GM23338 (cell line): ENCODE data around the gene DNAAF5.

ENCODE experiments used
- CREB1 ChIP-seq: fragments of 250-450 bp; sonication (Bioruptor Pico); IDR thresholded peaks from 2 replicates; pipeline ENCODE4 v1.5.0; 2020; ENCODE audit warnings: low read depth, mild to moderate bottlenecking, moderate library complexity
- EZH2 ChIP-seq: fragments of 200-600 bp; sonication (generic); IDR thresholded peaks from one replicate; pipeline ENCODE4 v1.8.0; 2017; ENCODE audit warnings: antibody characterized with exemption, mild to moderate bottlenecking, low read depth; ENCODE audit not compliant: unreplicated experiment
- EZH2phosphoT487 ChIP-seq: fragments of 200-600 bp; sonication (generic); IDR thresholded peaks from one replicate; pipeline ENCODE4 v1.8.1; 2018; ENCODE audit warnings: antibody characterized with exemption; ENCODE audit not compliant: unreplicated experiment
- JUNB ChIP-seq: IDR thresholded peaks from one replicate; pipeline ENCODE4 v1.6.1; 2016; ENCODE audit warnings: antibody characterized with exemption; ENCODE audit not compliant: unreplicated experiment
- NANOG ChIP-seq: IDR thresholded peaks from 2 replicates; pipeline ENCODE4 v1.6.1; 2016; ENCODE audit warnings: antibody characterized with exemption, borderline replicate concordance
- POLR2AphosphoS5 ChIP-seq: IDR thresholded peaks from 2 replicates; pipeline ENCODE4 v1.6.1; 2016; ENCODE audit warnings: antibody characterized with exemption, low read depth
- STAT1 ChIP-seq: IDR thresholded peaks from one replicate; pipeline ENCODE4 v1.6.1; 2016; ENCODE audit warnings: antibody characterized with exemption; ENCODE audit not compliant: unreplicated experiment
- ZNF114 ChIP-seq: fragments of 250-450 bp; sonication (Bioruptor Pico); IDR thresholded peaks from 2 replicates; pipeline ENCODE4 v1.5.0; 2020; ENCODE audit warnings: mild to moderate bottlenecking, moderate library complexity
- ZNF331 ChIP-seq: fragments of 250-450 bp; sonication (Bioruptor Pico); IDR thresholded peaks from 2 replicates; pipeline ENCODE4 v1.5.0; 2020; ENCODE audit warnings: low read depth, mild to moderate bottlenecking, moderate library complexity
- TF ChIP-seq, protein P1 (sequence below), 2 experiments: fragments of 200-600 bp in 1 of 2; sonication (generic) in 1 of 2; conservative IDR thresholded peaks; 2 replicates each; pipeline versions ENCODE4 v1.5.1 to v1.6.1; 2016 to 2017; ENCODE audit warnings: antibody characterized with exemption in 2 of 2, low read depth in 2 of 2, mild to moderate bottlenecking in 2 of 2, moderate library complexity in 1 of 2
- TF ChIP-seq, protein P2 (sequence below): IDR thresholded peaks from 2 replicates; pipeline ENCODE4 v1.6.1; 2016; ENCODE audit warnings: antibody characterized with exemption
- TF ChIP-seq, protein P3 (sequence below): IDR thresholded peaks from one replicate; pipeline ENCODE4 v1.6.1; 2018; ENCODE audit warnings: antibody characterized with exemption; ENCODE audit not compliant: unreplicated experiment
- TF ChIP-seq, protein P4 (sequence below): fragments of 250-450 bp; sonication (Bioruptor Pico); IDR thresholded peaks from 2 replicates; pipeline ENCODE4 v1.5.0; 2020; ENCODE audit warnings: mild to moderate bottlenecking, moderate library complexity

DNA sequence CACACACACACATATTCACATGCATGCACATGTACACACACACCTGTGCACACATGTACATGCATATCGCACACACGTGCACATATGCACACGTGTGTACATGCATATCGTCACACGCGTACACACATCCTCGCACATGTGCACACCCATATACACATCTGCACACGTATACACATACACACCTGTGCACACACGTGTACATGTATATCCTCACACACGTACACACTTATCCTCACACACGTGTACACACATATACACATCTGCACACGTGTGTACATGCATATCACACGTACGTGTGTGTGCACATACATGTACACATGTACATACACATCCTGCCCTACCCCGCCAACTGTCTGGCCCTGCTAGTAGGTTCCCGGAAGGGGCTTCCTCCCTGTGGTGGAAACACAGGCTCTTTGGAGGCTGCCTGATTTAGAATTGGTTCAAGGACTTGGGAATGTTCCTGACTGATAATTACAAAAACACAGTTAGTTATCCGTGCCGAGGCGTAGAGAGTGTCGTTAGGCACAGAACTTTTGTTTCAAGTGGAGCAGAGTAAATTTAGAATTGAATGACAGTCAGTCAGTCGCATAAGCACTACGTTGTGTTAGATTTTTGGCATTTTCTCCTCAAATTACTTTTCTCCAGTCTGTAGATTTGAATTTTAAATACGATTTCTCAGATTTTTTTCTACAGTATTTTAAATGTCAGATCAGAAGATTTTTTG lies 19.1 kb downstream of the DNAAF5 start:
- TF ChIP-seq, protein P1, sequence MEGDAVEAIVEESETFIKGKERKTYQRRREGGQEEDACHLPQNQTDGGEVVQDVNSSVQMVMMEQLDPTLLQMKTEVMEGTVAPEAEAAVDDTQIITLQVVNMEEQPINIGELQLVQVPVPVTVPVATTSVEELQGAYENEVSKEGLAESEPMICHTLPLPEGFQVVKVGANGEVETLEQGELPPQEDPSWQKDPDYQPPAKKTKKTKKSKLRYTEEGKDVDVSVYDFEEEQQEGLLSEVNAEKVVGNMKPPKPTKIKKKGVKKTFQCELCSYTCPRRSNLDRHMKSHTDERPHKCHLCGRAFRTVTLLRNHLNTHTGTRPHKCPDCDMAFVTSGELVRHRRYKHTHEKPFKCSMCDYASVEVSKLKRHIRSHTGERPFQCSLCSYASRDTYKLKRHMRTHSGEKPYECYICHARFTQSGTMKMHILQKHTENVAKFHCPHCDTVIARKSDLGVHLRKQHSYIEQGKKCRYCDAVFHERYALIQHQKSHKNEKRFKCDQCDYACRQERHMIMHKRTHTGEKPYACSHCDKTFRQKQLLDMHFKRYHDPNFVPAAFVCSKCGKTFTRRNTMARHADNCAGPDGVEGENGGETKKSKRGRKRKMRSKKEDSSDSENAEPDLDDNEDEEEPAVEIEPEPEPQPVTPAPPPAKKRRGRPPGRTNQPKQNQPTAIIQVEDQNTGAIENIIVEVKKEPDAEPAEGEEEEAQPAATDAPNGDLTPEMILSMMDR (conservative IDR thresholded peaks at IDR 0.05; ENCODE audit: low read depth in 2 of 2): no peak
- no peak for TF ChIP-seq EZH2phosphoT487
- TF ChIP-seq POLR2AphosphoS5: no peak
- no peak for TF ChIP-seq CREB1 (CRISPR knock-in tag)
- TF ChIP-seq JUNB: no peak
- TF ChIP-seq, protein P2, sequence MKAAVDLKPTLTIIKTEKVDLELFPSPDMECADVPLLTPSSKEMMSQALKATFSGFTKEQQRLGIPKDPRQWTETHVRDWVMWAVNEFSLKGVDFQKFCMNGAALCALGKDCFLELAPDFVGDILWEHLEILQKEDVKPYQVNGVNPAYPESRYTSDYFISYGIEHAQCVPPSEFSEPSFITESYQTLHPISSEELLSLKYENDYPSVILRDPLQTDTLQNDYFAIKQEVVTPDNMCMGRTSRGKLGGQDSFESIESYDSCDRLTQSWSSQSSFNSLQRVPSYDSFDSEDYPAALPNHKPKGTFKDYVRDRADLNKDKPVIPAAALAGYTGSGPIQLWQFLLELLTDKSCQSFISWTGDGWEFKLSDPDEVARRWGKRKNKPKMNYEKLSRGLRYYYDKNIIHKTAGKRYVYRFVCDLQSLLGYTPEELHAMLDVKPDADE: no peak
- TF ChIP-seq EZH2: no peak
- TF ChIP-seq, protein P3, sequence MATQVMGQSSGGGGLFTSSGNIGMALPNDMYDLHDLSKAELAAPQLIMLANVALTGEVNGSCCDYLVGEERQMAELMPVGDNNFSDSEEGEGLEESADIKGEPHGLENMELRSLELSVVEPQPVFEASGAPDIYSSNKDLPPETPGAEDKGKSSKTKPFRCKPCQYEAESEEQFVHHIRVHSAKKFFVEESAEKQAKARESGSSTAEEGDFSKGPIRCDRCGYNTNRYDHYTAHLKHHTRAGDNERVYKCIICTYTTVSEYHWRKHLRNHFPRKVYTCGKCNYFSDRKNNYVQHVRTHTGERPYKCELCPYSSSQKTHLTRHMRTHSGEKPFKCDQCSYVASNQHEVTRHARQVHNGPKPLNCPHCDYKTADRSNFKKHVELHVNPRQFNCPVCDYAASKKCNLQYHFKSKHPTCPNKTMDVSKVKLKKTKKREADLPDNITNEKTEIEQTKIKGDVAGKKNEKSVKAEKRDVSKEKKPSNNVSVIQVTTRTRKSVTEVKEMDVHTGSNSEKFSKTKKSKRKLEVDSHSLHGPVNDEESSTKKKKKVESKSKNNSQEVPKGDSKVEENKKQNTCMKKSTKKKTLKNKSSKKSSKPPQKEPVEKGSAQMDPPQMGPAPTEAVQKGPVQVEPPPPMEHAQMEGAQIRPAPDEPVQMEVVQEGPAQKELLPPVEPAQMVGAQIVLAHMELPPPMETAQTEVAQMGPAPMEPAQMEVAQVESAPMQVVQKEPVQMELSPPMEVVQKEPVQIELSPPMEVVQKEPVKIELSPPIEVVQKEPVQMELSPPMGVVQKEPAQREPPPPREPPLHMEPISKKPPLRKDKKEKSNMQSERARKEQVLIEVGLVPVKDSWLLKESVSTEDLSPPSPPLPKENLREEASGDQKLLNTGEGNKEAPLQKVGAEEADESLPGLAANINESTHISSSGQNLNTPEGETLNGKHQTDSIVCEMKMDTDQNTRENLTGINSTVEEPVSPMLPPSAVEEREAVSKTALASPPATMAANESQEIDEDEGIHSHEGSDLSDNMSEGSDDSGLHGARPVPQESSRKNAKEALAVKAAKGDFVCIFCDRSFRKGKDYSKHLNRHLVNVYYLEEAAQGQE: no peak
- TF ChIP-seq STAT1: no peak
- TF ChIP-seq ZNF331 (CRISPR knock-in tag): no peak
- TF ChIP-seq ZNF114: no peak
- TF ChIP-seq NANOG: no peak
- TF ChIP-seq, protein P4, sequence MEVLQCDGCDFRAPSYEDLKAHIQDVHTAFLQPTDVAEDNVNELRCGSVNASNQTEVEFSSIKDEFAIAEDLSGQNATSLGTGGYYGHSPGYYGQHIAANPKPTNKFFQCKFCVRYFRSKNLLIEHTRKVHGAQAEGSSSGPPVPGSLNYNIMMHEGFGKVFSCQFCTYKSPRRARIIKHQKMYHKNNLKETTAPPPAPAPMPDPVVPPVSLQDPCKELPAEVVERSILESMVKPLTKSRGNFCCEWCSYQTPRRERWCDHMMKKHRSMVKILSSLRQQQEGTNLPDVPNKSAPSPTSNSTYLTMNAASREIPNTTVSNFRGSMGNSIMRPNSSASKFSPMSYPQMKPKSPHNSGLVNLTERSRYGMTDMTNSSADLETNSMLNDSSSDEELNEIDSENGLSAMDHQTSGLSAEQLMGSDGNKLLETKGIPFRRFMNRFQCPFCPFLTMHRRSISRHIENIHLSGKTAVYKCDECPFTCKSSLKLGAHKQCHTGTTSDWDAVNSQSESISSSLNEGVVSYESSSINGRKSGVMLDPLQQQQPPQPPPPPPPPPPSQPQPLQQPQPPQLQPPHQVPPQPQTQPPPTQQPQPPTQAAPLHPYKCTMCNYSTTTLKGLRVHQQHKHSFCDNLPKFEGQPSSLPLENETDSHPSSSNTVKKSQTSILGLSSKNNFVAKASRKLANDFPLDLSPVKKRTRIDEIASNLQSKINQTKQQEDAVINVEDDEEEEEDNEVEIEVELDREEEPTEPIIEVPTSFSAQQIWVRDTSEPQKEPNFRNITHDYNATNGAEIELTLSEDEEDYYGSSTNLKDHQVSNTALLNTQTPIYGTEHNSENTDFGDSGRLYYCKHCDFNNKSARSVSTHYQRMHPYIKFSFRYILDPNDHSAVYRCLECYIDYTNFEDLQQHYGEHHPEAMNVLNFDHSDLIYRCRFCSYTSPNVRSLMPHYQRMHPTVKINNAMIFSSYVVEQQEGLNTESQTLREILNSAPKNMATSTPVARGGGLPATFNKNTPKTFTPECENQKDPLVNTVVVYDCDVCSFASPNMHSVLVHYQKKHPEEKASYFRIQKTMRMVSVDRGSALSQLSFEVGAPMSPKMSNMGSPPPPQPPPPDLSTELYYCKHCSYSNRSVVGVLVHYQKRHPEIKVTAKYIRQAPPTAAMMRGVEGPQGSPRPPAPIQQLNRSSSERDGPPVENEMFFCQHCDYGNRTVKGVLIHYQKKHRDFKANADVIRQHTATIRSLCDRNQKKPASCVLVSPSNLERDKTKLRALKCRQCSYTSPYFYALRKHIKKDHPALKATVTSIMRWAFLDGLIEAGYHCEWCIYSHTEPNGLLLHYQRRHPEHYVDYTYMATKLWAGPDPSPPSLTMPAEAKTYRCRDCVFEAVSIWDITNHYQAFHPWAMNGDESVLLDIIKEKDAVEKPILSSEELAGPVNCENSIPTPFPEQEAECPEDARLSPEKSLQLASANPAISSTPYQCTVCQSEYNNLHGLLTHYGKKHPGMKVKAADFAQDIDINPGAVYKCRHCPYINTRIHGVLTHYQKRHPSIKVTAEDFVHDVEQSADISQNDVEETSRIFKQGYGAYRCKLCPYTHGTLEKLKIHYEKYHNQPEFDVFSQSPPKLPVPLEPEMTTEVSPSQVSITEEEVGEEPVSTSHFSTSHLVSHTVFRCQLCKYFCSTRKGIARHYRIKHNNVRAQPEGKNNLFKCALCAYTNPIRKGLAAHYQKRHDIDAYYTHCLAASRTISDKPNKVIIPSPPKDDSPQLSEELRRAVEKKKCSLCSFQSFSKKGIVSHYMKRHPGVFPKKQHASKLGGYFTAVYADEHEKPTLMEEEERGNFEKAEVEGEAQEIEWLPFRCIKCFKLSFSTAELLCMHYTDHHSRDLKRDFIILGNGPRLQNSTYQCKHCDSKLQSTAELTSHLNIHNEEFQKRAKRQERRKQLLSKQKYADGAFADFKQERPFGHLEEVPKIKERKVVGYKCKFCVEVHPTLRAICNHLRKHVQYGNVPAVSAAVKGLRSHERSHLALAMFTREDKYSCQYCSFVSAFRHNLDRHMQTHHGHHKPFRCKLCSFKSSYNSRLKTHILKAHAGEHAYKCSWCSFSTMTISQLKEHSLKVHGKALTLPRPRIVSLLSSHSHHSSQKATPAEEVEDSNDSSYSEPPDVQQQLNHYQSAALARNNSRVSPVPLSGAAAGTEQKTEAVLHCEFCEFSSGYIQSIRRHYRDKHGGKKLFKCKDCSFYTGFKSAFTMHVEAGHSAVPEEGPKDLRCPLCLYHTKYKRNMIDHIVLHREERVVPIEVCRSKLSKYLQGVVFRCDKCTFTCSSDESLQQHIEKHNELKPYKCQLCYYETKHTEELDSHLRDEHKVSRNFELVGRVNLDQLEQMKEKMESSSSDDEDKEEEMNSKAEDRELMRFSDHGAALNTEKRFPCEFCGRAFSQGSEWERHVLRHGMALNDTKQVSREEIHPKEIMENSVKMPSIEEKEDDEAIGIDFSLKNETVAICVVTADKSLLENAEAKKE (CRISPR knock-in tag): no peak
